ENCODE results near the gene HNRNPM.

HNRNPM gene

GRCh38 chr19:8503510-8503909, 58.7 kb downstream of the HNRNPM start:
- Histone ChIP-seq H4K20me1 (ENCODE audit: insufficient read depth, low read length) (no peaks in the 10 kb centered on the region), H3K27ac (ENCODE audit: low read length) (no peak overlapping the region), H3K36me3 (replicated peaks; ENCODE audit: insufficient read depth, low read length) (no peaks in the 10 kb centered on the region), H3K27me3 (replicated peaks; ENCODE audit: insufficient read depth, low read length) (peaks cover 36% of the 10 kb centered on the region), H3K4me2 (ENCODE audit: low read depth, low read length) (no peak overlapping the region), H3K9me3 (replicated peaks; ENCODE audit: insufficient read depth, low read length) (no peaks in the 10 kb centered on the region), H3K79me2 (ENCODE audit: low read length) (no peaks in the 10 kb centered on the region), H3K4me1 (ENCODE audit: low read length) (no peaks in the 10 kb centered on the region), H3K9me2 (replicated peaks; ENCODE audit: insufficient read depth, low read length) (no peaks in the 10 kb centered on the region), H3K4me3 (ENCODE audit: low read length) (no peak overlapping the region), H3F3A (ENCODE audit: insufficient read depth, low read length) (no peaks in the 10 kb centered on the region), H2AFZ (ENCODE audit: low read length) (no peak overlapping the region), H3K9ac (ENCODE audit: low read length) (no peak overlapping the region)
- TF ChIP-seq EZH2 (optimal IDR thresholded peaks at IDR 0.05; ENCODE audit: low read depth, low read length): no peak
- no peak for TF ChIP-seq CTCF (IDR thresholded peaks at IDR 0.05; ENCODE audit: low read length)
- no peak for TF ChIP-seq EZH2phosphoT487 (IDR thresholded peaks at IDR 0.05; ENCODE audit: low read length)
- no peak for DNase-seq

- Histone ChIP-seq H3K27me3 (replicated peaks; ENCODE audit: insufficient read depth, low read length) (peaks cover 34% of the 10 kb centered on the region), H3K36me3 (replicated peaks; ENCODE audit: insufficient read depth, low read length) (no peaks in the 10 kb centered on the region), H3K79me2 (ENCODE audit: low read length) (no peaks in the 10 kb centered on the region), H3K9me3 (replicated peaks; ENCODE audit: insufficient read depth, low read length) (no peaks in the 10 kb centered on the region), H3K9me2 (replicated peaks; ENCODE audit: insufficient read depth, low read length) (no peaks in the 10 kb centered on the region), H3F3A (ENCODE audit: insufficient read depth, low read length) (no peaks in the 10 kb centered on the region), H3K4me3 (ENCODE audit: low read length) (no peak overlapping the region), H4K20me1 (ENCODE audit: insufficient read depth, low read length) (no peaks in the 10 kb centered on the region), H3K4me2 (ENCODE audit: low read depth, low read length) (no peak overlapping the region), H3K4me1 (ENCODE audit: low read length) (no peaks in the 10 kb centered on the region), H3K27ac (ENCODE audit: low read length) (no peak overlapping the region), H3K9ac (ENCODE audit: low read length) (no peak overlapping the region), H2AFZ (ENCODE audit: low read length) (no peak overlapping the region)
- TF ChIP-seq CTCF (IDR thresholded peaks at IDR 0.05; ENCODE audit: low read length) (no peak), EZH2phosphoT487 (IDR thresholded peaks at IDR 0.05; ENCODE audit: low read length) (no peak), EZH2 (optimal IDR thresholded peaks at IDR 0.05; ENCODE audit: low read depth, low read length) (no peak)
- DNase-seq: no peak
These were observed 59.4 kb downstream of the HNRNPM start for GRCh38 chr19:8504171-8504570.

GRCh38 chr19:8504919-8505318, 60.1 kb downstream of the HNRNPM start:
- Histone ChIP-seq H3K4me3 (ENCODE audit: low read length) (no peak overlapping the region), H3K36me3 (replicated peaks; ENCODE audit: insufficient read depth, low read length) (no peaks in the 10 kb centered on the region), H3K27me3 (replicated peaks; ENCODE audit: insufficient read depth, low read length) (peaks cover 30% of the 10 kb centered on the region), H3K9ac (ENCODE audit: low read length) (no peak overlapping the region), H3K27ac (ENCODE audit: low read length) (no peak overlapping the region), H4K20me1 (ENCODE audit: insufficient read depth, low read length) (no peaks in the 10 kb centered on the region), H3F3A (ENCODE audit: insufficient read depth, low read length) (no peaks in the 10 kb centered on the region), H3K79me2 (ENCODE audit: low read length) (no peaks in the 10 kb centered on the region), H3K4me1 (ENCODE audit: low read length) (no peaks in the 10 kb centered on the region), H3K9me3 (replicated peaks; ENCODE audit: insufficient read depth, low read length) (no peaks in the 10 kb centered on the region), H3K9me2 (replicated peaks; ENCODE audit: insufficient read depth, low read length) (no peaks in the 10 kb centered on the region), H3K4me2 (ENCODE audit: low read depth, low read length) (no peak overlapping the region), H2AFZ (ENCODE audit: low read length) (no peak overlapping the region)
- TF ChIP-seq EZH2 (optimal IDR thresholded peaks at IDR 0.05; ENCODE audit: low read depth, low read length) (no peak), CTCF (IDR thresholded peaks at IDR 0.05; ENCODE audit: low read length) (no peak), EZH2phosphoT487 (IDR thresholded peaks at IDR 0.05; ENCODE audit: low read length) (no peak)
- no peak for DNase-seq
